ENCODE data around the gene MACROH2A1.

Gene MACROH2A1

DNA sequence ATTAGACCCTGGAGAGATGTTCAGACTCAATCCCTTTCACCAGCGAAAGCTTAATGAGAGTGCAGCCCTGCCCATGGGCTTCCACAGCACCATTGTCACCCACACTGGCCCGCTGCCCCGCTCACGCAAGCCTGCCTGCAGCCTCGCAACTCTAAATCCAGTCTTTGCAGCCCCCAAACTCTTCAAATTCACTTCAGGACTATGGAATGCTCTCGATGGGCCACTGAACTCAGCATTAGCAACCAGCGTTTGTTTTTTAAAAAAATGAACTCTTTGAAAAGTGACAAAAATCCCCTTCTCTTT is 31.1 kb upstream of the MACROH2A1 start:
- H3K4me1 Mint-ChIP-seq (ENCODE audit: low read depth in 2 of 2), result no peaks in the 10 kb centered on the region
- H3K4me3 Mint-ChIP-seq, result no peak overlapping the region
- no peak for DNase-seq
- no peaks in the 10 kb centered on the region for H3K36me3 Mint-ChIP-seq (ENCODE audit: insufficient read depth)
- peaks cover 41 to 76% of the 10 kb centered on the region in 2 donors for H3K27me3 Mint-ChIP-seq
- no peak overlapping the region for H3K27ac Mint-ChIP-seq
- H3K9me3 Mint-ChIP-seq, result peaks cover 2 to 9% of the 10 kb centered on the region in 2 donors
- ATAC-seq (replicated peaks), result no peak

DNA sequence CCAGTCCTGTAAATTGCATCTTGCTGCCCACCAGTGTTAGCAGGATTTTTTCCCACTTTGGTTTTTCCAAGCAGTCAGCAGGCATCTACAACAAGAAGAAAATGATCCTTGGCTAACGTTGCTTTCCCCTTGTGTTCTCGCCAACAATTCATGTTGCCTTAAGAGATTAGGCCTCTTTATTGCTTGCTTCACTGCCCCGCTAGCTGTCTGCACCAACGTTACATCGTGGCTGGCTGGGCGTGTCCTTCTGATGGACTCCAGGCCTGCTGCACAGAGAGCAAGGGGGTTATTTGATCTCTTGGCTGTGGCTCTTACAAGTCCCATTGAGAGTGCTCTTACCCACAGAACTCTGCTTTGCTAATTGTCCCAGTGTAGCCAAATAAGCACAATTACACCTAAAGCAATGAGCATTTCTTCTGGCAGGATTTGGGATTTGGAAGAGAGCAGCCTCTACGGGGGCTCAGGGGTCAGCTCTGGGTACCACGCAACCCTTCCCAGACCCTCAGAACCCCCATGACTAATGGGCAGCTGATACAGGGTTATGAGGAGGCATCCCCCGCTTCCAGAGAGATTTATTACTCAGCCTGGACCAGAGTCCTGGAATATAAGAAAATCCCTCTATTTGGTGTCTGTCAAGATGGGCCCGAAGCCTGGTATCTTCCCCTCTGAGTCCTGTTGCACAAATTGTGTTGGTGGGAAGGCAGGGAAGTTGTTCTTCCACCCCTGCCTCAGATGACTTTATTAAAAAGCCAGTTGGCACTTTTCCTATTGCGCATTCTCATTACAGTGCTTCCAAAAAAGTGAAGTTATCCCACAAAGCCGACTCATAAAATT is 30.5 kb upstream of the MACROH2A1 start:
- Mint-ChIP-seq H3K27me3 (peaks cover 41 to 76% of the 10 kb centered on the region in 2 donors), H3K27ac (no peak overlapping the region), H3K4me1 (ENCODE audit: low read depth in 2 of 2) (no peaks in the 10 kb centered on the region), H3K36me3 (ENCODE audit: insufficient read depth) (no peaks in the 10 kb centered on the region), H3K9me3 (peaks cover 2 to 9% of the 10 kb centered on the region in 2 donors), H3K4me3 (no peak overlapping the region)
- ATAC-seq (replicated peaks) (no peak), DNase-seq (no peak)

DNA sequence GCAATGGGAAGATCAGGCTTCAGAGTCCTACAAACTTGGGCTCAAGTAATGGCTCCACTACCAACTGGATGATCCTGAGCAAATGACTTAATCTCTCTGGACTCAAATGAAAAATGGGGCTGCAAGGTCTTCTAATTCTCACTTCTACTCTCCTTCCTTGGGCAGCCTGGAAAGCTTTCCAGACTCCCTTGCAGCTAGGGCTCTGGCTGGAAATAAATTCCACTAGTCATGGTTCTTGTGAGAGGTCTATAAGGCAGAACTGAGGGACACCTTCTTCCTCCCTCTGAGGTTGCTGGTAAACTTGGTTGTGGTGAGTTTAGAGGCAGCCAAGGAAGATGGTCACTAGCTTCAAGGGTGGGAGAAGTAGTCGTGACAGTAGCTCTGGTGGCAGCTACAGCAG is 29.6 kb upstream of the MACROH2A1 start:
- no peaks in the 10 kb centered on the region for H3K36me3 Mint-ChIP-seq (ENCODE audit: insufficient read depth)

DNA sequence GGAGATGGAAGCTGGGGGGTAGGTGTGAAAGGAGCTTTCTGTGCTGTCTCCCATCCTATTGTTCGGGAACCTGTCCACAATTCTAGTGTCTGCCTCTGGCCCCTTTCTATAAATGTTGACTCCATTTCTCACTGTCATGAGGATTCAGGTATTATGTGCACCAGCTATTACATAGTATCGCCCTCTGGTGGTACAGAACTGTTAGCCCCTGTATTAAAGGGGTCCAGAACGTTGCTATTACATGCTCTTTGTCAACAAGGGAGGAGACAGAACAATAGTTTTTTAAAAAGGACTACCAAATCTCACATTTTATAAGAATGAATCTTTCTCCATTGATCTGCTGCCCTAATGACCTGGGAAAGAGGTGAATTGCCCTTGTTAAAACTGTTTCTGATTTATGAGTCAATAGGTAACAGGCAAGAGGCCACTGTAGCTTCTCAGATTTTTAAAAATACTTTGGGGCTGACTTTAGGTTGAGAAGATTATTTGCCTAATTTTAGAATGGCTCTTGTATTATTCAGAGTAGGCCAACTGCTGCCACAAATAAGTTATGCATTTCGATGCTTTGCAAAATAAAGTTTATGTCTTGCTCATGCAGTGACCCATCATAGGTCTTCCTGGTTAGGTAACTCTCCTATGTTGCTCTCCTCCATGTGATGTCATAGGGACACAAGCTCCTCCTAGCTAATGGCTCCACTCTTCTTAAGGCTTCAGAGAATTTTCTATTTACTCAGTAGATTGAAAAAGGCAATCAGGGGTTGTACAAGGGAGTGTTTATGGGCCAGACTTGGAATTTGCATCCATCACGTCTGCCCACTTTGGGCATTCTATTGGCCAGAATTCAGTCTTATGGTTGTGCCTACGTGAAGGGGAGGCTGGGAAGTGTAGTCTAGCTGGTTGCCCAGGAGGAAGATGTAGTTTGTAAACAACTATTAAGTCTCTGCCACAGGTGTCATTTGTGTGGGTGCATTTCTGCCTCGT is 27.4 kb upstream of the MACROH2A1 start:
- DNase-seq (peak; percentile 11 to 21 (median 21)), ATAC-seq (replicated peaks) (peak; percentile 87)
- no peak overlapping the region for H3K27ac Mint-ChIP-seq
- peaks cover 2 to 9% of the 10 kb centered on the region in 2 donors for H3K9me3 Mint-ChIP-seq
- no peak overlapping the region for H3K4me3 Mint-ChIP-seq
- no peaks in the 10 kb centered on the region for H3K4me1 Mint-ChIP-seq (ENCODE audit: low read depth in 2 of 2)
- peaks cover 59 to 86% of the 10 kb centered on the region in 2 donors for H3K27me3 Mint-ChIP-seq
- no peaks in the 10 kb centered on the region for H3K36me3 Mint-ChIP-seq (ENCODE audit: insufficient read depth)

More for the DNA sequence above, 29.6 kb upstream of the MACROH2A1 start:
- Mint-ChIP-seq H3K9me3 (peaks cover 2 to 9% of the 10 kb centered on the region in 2 donors), H3K27me3 (peaks cover 48 to 75% of the 10 kb centered on the region in 2 donors), H3K4me1 (ENCODE audit: low read depth in 2 of 2) (no peaks in the 10 kb centered on the region), H3K27ac (no peak overlapping the region), H3K4me3 (no peak overlapping the region)
- ATAC-seq (replicated peaks), result no peak
- DNase-seq, result no peak

DNA sequence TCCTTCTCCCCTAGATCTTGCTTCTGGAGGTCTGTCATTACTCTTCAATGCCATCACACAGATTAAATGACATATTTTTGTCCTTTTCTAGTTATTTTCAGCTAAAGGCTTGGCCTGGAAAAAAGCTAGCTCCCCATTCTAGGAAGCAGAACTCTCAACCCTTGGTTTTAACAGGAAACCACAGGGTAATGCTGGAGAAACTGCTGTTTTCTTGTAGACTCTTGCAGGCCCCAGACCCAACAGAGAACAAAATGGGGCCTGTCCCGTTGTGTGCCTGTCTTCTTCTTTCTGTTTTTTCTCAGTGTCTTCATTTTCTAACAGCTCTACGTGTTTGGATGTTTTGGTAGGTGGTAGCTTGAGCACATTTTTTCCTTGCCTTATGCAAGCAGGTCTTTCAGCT is 26.6 kb upstream of the MACROH2A1 start:
- Mint-ChIP-seq H3K36me3 (ENCODE audit: insufficient read depth) (no peaks in the 10 kb centered on the region), H3K4me3 (no peak overlapping the region), H3K27me3 (peaks cover 60 to 86% of the 10 kb centered on the region in 2 donors), H3K27ac (no peak overlapping the region), H3K4me1 (ENCODE audit: low read depth in 2 of 2) (no peaks in the 10 kb centered on the region), H3K9me3 (peaks cover 2 to 9% of the 10 kb centered on the region in 2 donors)
- DNase-seq (no peak), ATAC-seq (replicated peaks) (no peak)

DNA sequence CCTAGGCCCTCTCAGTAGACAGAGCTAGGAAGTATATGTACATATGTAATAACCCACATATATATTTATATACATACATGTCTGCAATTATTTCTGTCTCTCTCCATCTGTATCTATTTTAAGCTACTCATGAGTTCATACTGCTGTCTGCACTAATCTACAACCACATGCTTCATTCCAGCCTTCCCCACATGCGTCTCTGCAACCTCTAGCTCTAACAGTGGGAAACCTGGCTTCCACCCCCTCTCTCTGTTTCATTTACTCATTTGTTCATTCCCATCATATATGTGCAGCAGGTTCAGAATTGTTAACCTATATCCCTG is 24.8 kb upstream of the MACROH2A1 start:
- ATAC-seq (replicated peaks) (no peak), DNase-seq (no peak)
- H3K27ac Mint-ChIP-seq, result no peak overlapping the region
- H3K9me3 Mint-ChIP-seq, result peaks cover 2 to 3% of the 10 kb centered on the region in 2 donors
- peaks cover 58 to 86% of the 10 kb centered on the region in 2 donors for H3K27me3 Mint-ChIP-seq
- H3K4me3 Mint-ChIP-seq, result no peak overlapping the region
- H3K36me3 Mint-ChIP-seq (ENCODE audit: insufficient read depth), result no peaks in the 10 kb centered on the region
- H3K4me1 Mint-ChIP-seq (ENCODE audit: low read depth in 2 of 2), result no peaks in the 10 kb centered on the region

DNA sequence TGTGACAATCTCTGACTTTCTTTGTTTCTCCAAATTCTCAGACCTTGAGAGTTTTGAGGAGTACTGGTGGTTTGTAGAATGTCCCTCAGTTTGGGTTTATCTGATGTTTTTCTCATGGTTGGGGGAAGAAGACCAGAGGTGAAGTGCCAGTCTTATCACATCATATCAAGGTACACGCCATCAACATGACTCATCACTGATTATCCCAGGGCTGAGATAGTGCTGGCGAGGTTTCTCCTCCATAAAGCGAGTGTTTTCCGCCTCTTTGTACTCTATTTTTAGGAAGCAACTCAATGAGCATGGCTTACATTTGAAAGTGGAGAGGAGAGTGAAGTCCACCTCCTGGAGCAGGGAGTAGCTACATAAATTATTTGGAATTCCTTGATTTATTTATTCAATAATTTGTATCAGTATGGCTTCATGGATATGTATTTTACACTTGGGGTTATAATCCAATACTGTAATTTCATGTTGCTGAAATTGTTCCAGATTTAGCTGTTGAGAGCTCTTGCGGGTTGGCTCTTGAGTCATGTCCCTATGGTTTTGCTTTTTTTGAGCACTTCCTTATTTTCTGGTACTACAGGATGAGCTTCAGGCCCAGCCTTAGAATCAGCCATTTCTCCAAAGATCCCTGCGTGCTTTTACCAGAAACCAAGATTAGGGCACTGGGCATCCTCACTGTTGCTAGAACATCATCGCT is 24.3 kb upstream of the MACROH2A1 start:
- no peaks in the 10 kb centered on the region for H3K4me1 Mint-ChIP-seq (ENCODE audit: low read depth in 2 of 2)
- ATAC-seq (replicated peaks) (no peak), DNase-seq (no peak)
- no peaks in the 10 kb centered on the region for H3K36me3 Mint-ChIP-seq (ENCODE audit: insufficient read depth)
- no peak overlapping the region for H3K27ac Mint-ChIP-seq
- peaks cover 0 to 2% of the 10 kb centered on the region in 2 donors for H3K9me3 Mint-ChIP-seq
- peaks cover 58 to 86% of the 10 kb centered on the region in 2 donors for H3K27me3 Mint-ChIP-seq
- H3K4me3 Mint-ChIP-seq, result no peak overlapping the region

DNA sequence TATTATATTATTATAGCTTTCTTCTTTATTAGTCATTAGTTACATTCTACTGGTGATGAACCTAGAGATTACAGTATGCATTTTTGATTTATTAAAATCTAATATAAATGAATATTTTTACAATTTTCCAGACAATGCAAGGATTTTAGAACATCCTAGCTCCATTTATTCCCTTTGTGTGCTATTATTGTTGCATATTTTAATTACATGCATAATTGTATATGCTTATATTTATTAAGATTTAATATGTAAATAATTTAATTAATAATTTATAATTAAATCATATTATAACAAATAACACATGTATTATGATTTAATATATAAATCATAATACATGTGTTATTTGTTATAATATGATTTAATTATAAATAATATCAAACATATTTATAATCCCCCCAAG is 23.4 kb upstream of the MACROH2A1 start:
- H3K27ac Mint-ChIP-seq, result no peak overlapping the region
- H3K4me3 Mint-ChIP-seq, result no peak overlapping the region
- H3K4me1 Mint-ChIP-seq (ENCODE audit: low read depth in 2 of 2), result no peaks in the 10 kb centered on the region
- peaks cover 0 to 2% of the 10 kb centered on the region in 2 donors for H3K9me3 Mint-ChIP-seq
- H3K27me3 Mint-ChIP-seq, result peaks cover 60 to 84% of the 10 kb centered on the region in 2 donors
- no peaks in the 10 kb centered on the region for H3K36me3 Mint-ChIP-seq (ENCODE audit: insufficient read depth)
- DNase-seq (no peak), ATAC-seq (replicated peaks) (no peak)

DNA sequence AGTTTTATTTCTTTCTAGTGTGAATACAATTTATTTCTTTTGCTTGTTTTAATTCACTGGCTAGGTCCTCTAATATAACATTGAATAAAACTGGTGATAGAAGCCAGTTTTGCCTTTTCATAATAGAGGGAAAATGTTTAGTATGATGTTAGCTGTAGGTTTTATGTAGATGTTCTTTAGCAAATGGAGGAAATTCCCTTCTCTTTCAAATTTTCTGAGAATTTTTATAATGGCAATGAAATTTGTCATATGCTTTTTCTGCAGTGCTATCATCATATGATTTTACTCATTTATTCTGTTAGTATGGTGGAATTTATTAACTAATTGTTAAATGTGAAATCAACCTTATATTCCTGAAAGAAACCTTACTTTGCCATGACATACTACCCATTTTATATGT is 18.1 kb upstream of the MACROH2A1 start:
- no peak overlapping the region for H3K4me3 Mint-ChIP-seq
- no peak overlapping the region for H3K27ac Mint-ChIP-seq
- no peaks in the 10 kb centered on the region for H3K4me1 Mint-ChIP-seq (ENCODE audit: low read depth in 2 of 2)
- peaks cover 0 to 2% of the 10 kb centered on the region in 2 donors for H3K9me3 Mint-ChIP-seq
- no peak for DNase-seq
- peaks cover 58 to 63% of the 10 kb centered on the region in 2 donors for H3K27me3 Mint-ChIP-seq
- H3K36me3 Mint-ChIP-seq (ENCODE audit: insufficient read depth), result no peaks in the 10 kb centered on the region
- no peak for ATAC-seq (replicated peaks)

DNA sequence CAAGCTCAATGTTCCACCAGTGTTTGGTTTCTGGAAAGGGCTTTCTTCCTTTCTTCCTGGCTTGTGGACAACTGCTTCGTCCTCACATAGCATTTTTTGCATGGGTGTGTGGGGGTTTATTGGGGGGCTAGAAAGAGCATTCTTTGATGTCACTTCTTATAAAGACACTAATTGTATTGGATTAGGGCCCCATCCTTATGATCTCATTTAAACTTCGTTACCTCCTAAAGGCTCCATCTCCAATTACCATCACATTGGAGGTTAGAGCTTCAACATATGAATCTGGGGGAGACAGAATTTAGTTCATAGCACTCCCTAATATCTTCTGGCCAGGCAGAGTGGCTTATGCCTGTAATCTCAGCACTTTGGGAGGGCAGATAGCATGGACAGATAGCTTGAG is 6.1 kb upstream of the MACROH2A1 start:
- no peaks in the 10 kb centered on the region for H3K4me1 Mint-ChIP-seq (ENCODE audit: low read depth in 2 of 2)
- ATAC-seq (replicated peaks) (no peak), DNase-seq (no peak)
- no peak overlapping the region for H3K4me3 Mint-ChIP-seq
- H3K27ac Mint-ChIP-seq, result no peak overlapping the region
- no peaks in the 10 kb centered on the region for H3K9me3 Mint-ChIP-seq
- no peaks in the 10 kb centered on the region for H3K36me3 Mint-ChIP-seq (ENCODE audit: insufficient read depth)
- H3K27me3 Mint-ChIP-seq, result peaks cover 5 to 15% of the 10 kb centered on the region in 2 donors

DNA sequence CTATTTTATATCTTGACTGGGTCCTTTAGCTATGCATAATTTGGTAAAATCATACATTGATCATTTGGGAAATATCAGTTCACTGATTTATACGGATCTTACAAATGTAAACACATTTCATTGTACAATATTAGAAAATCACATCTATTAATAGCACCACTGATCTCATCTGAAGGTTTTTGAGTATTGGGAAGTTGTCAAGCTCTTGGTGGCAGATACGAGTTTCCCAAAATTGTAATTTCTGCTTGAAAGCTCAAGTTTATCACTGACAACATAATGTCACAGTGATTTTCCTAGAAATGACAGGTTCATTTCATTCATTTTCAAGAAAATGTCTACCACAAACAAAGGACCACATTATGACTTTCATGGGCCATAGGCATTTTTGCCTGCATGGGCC is 3.0 kb upstream of the MACROH2A1 start:
- Mint-ChIP-seq H3K27ac (no peak overlapping the region), H3K36me3 (ENCODE audit: insufficient read depth) (peaks cover 12% of the 10 kb centered on the region), H3K27me3 (peaks cover 0 to 5% of the 10 kb centered on the region in 2 donors), H3K4me1 (ENCODE audit: low read depth in 2 of 2) (peaks cover 13 to 20% of the 10 kb centered on the region in 2 donors), H3K4me3 (no peak overlapping the region), H3K9me3 (no peaks in the 10 kb centered on the region)
- DNase-seq (no peak), ATAC-seq (replicated peaks) (no peak)

DNA sequence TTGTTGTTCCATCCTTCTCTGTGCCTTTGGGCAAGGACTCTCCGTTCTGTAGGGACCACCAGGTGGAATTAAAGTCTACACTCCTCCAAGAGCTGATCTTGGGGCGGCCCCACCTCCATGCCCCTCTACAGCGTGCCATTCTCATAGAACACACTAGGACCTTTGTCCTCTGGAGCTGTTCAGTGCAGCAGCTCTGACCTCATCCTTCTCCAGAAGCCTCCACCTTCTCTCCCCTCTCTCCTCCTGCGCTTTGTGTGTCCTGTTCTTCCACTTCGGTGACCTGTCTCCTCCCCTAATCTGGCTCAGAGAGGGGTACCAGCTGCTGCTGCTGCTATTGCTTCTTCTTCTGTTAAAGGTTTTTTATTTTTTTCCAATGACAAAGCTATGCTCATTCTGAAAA is 1.8 kb upstream of the MACROH2A1 start:
- Mint-ChIP-seq H3K27ac (peak overlapping the region in 1 of 2 donors; percentile 1), H3K36me3 (ENCODE audit: insufficient read depth) (peaks cover 12% of the 10 kb centered on the region), H3K9me3 (no peaks in the 10 kb centered on the region), H3K4me3 (peak overlapping the region; percentile 13 to 17), H3K4me1 (ENCODE audit: low read depth in 2 of 2) (peaks cover 19 to 27% of the 10 kb centered on the region in 2 donors), H3K27me3 (peaks cover 0 to 5% of the 10 kb centered on the region in 2 donors)
- DNase-seq, result no peak
- no peak for ATAC-seq (replicated peaks)

DNA sequence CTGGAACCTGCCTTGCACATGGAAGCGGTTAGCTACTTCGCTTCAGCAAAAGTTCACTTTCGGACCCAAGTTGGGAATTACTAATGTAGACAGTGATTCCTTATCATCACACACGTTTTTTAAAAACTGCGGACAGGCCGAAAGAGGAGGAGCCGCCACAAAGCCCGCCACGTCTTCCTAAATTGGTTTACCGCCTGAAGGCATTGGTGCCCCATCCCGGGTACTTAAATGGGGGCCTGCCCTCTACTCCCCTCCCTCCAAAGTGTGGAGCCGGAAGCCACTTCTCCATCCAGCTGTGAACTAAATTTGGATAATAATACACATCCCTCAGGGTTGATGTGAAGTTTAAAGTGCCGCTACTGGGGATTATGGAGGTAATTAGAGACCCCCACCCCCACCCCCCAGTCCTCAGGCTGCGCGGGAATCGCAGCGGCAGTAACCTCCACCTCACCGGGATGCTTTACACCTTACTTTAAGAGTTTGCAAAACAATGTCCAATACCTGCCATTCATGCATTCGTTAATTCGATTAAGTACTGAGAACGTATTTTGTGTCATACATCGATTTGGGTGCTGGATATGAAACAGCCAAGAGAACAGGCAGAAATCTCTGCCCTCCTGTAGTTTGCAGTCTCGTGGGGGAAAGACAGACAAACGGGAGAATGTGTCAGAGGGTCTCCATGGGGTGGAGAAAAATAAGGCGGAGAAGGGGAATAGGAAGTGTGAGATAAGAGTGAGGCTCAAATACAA is 937 bp upstream of the MACROH2A1 start:
- peaks cover 27 to 33% of the 10 kb centered on the region in 2 donors for H3K4me1 Mint-ChIP-seq (ENCODE audit: low read depth in 2 of 2)

More for the DNA sequence above, 937 bp upstream of the MACROH2A1 start:
- ATAC-seq (replicated peaks), result no peak
- DNase-seq, result no peak
- Mint-ChIP-seq H3K27me3 (peaks cover 0 to 5% of the 10 kb centered on the region in 2 donors), H3K9me3 (no peaks in the 10 kb centered on the region), H3K4me3 (peak overlapping the region; percentile 84 to 89), H3K36me3 (ENCODE audit: insufficient read depth) (peaks cover 12% of the 10 kb centered on the region), H3K27ac (peak overlapping the region; percentile 91 to 93)

All from effector memory CD8-positive, alpha-beta T cell (primary cell).